NCI-H460 (cell line): ENCODE data around the gene BBS2. TPM values are rescaled to one million over a fixed set of nuclear protein-coding genes. Genes with fewer than 3 reads are reported as not detected.
A peak's percentile ranks its signal among the peaks of the same experiment; 100 is the strongest.

ENCODE experiments used
- DNase-seq: peaks from one replicate; pipeline ENCODE4 v3.0.0-alpha.2; 2016; ENCODE audit warnings: low read depth; ENCODE audit errors: extremely low read depth
- total RNA-seq: library from RNA; depleted of rRNA; stranded (reverse); fragments of >200 nt; shearing (Covaris generic); gene quantifications from 2 replicates; pipeline ENCODE4 v1.2.3, GENCODE V29; 2014

BBS2 gene
- total RNA-seq, 1 experiment from 2014 or later: 75.3 TPM

DNA sequence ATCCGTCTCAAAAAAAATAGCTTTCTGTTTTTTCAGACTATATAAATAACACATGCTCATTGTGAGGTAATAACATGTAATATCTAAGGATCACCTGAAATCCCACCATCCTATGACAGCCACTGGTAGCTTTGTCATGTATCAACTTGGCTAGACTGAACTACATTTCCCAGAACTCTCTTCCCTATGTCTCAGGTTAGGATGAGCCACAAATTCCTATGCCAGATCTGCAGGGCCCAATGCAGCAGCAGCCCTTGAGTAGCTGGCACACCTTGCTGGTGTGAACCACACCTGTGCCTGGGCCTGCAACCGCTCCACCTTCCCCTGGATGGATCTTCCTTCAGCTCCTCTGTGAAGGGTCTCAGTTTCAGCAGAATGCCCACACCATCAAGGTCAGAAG, 40.4 kb downstream of the BBS2 start:
- DNase-seq: no peak

DNA sequence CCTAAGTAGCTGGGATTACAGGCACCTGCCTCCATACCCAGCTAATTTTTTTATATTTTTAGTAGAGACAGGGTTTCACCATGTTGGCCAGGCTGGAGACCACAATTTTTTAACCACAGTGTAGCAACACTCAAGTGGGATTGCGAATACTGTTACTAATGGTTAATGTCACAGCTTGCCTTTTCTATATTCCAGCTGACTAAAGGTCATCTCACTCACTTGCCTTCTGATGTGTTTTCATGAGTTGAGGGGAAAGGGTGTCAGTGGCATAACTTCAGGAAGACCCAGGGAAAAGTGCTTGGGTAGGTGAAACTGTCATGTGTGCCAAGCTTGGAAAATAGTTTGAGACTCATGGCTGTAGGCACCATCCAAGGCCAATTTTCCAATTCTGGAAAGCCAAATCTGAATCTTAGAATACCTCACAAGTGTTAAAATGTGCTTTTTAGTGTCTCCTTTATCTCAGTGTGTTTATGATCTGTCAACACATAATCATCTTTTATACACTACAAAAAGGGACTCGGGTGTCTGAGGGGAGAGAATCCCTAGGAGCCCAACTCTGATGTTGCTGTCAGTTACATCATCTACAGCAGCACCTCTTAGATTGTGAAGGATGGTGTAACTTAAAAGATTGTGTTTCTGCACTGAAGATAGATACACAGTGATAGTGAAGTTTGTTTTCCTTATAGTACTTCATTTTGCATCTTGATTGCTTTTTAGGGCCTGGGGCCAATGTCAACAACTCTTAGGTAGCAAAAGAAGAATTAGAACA, 41.4 kb downstream of the BBS2 start:
- DNase-seq: no peak

DNA sequence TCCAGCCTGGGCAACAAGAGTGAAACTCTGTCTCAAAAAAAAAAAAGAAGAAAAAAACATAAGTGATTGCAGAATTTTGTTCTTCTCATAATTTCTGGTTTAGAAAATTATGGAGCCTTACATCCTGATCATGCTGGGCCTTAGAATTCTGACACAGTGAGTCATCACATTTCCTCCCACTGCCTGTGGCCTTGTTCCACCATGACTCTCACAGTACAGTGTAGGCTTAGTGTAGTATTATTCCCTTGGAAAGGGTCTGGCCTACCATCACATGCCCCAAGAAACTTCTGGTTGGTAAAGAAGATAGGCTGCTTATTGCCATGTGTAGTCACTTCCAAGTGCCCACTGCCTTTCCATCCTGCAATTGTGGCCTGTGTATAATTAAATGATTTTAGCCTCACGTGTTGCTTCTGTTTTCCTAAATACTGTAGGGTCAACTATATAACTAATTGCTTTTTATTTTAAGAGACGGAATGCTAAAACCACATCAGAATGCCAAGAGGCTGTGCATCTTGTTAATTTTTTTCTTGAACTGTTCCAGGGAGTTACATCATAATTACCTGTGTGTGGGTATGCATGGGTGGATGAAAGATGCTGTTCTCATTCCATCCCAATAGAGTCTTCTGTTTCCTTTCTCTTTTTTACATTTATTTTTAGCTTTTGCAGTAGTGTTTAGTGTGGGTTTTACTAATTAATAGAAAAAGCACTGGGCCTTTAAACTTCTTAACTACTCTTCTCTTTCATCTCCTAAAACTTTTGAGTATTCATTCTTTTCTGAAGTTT, 42.5 kb downstream of the BBS2 start:
- peak; percentile 20 for DNase-seq

DNA sequence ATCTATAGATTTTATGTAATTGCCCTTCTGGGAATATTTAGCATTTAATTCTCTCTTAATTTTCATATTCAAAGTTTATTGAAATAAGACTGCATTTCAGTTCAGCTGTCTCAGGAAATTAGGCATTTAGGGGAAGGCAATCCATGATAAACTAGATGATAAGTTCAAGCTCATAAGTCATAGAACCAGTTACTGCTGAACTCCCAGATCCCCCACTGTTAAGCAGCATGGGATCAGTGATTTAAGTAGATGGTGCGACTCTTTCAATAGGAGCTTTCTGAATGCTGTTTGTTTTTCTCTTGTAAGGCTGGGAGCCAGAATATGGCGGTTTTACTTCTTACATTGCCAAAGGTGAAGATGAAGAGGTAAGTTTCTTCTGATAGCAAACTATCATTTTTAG, 44.6 kb downstream of the BBS2 start:
- DNase-seq: no peak

DNA sequence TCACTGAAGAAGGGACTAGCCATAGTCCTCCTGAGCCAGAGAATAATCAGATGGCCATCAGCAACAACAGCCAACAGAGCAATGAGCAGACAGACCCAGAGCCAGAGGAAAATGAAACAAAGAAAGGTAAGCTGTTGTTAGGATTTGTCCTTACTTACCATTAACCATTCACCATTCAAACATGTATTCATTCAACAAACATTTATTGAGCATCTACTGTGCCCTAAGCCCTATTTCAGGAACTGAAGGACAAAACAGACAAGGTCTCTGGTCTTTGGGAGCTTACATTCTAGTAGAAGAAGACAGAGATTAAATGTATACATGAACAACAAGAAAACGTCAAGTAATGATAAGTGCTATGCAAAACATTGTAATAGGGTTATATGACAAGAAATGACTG, 49.2 kb downstream of the BBS2 start:
- DNase-seq: no peak

DNA sequence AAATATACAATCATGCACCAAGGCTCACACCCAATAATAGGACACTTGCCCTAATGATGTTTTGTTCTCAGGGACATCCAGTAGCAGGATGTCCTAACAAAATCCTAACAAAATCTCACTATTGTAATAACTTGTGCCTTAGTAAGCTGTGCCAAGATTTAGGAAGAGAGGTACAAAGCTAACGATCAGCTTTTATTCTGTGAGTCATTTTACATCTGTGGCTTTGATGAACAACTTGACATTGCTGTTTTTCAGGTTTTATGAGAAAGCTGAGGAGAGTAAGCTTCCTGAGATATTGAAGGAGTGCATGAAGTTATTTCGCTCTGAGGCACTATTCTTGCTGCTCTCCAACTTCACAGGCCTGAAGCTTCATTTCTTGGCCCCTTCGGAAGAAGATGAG, 49.6 kb downstream of the BBS2 start:
- no peak for DNase-seq

DNA sequence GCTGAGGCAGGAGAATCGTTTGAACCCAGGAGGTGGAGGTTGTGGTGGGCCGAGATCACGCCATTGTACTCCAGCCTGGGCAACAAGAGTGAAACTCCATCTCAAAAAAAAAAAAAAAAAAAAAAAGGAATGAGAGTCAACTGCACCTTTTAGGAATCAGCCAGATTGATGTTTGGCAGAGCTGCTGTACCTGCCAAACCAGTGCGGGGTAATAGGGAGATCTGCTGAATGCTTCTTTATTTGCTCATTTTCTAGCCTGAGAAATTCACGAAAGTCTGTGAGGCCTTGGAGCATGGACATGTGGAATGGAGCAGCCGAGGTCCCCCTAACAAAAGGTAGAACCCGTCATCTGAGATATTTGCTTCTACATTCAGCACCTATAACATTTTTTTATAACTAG, 50.1 kb downstream of the BBS2 start:
- no peak for DNase-seq

DNA sequence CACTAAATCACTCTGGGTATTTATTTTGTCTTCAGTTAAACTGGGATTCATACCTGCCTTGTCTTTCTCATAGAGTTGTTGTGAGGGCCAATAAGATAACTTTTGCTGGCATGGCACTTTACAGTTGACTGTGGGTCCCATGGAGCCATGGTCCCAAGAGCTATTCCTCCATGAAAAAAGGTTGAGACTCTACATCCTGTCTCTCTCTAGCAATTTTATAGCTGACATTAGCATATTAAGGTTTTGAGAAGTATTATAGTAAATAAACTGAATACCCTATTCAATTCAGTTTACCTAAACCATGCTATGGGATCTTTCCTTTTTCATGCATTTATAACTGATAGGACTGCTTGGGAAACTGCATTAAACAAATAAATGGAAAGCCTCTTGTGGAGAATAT, 51.0 kb downstream of the BBS2 start:
- no peak for DNase-seq

DNA sequence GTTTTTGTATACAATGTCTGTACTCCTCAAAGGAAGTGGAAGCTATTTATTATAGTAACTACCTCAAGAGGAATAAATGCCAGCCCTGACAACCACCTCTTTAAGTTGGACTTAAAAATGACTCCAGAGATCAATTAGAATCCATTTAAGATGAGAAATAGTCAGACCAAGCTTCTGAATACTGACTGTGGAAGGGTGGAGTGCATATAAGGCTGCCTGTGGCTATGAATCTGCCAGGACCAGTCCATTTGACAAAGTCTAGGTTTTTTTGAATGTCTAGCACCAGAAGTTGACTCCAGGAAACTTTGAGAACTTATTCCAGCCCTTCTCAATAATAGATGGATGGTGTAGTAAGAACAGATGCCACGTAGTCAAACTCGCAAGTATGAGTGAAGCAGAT, 53.5 kb downstream of the BBS2 start:
- no peak for DNase-seq

DNA sequence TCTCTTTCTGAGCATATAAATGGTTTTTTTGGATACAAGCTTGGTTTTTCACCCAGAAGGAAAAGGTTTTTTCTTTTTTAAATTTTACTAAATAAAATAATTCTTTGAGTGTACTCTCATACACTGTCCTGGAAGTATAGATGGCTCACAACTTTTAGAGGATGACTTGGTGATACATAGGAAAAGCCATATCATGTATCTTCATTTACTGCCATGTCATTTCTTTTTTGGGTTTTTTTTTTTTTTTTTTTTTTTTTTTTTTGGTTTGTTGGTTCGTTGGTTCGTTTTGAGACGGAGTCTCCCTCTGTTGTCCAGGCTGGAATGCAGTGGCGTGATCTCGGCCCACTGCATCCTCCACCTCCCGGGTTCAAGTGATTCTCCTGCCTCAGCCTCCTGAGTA, 56.7 kb downstream of the BBS2 start:
- no peak for DNase-seq

DNA sequence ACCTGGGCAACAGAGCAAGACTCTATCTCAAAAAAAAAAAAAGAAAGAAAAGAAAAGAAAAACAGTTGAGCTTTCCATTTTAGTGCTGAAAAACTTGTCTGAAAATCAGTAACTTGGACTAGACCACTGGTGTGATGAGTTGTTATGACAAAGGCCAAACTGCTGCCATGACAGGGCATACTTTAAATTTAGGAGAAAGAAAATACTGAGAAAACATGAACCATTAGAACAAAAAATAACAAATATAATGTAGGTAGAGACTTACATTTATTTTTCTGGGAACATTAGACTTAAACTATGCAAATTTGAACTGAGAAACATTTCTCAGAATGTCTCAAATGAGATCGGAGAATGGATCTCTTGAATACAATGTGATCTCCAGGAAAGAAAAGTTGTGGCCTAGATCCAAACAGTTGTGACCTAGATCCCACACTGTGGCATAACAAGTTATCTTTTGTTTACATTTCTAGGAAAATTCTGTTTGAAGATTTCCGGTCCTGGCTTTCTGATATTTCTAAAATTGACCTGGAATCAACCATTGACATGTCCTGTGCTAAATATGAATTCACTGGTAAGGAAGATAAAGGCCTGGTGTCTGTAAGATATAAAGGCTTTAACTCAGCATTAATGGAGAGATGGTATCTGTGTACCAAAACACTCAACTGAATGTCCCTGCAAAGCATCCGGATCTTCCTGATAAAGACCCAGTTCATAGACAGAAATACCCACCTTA, 57.6 kb downstream of the BBS2 start:
- no peak for DNase-seq

DNA sequence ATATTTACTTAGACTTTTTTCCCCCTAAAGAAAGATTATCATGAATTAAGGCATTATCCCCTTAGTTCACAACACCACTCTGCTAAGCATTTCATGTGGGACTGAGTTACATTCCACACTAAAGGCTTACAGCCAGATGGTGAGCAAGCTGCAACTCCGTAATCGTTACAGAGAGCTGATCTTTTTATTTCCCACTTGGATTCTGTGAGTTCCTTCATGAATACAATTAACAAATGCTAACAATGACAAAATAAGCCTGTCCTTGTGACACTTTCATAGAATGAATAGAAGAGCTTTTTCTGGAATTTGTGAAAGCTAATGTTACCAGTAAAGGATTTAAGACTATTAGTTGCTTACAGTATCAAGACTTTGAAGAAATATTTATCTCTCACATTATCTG, 59.7 kb downstream of the BBS2 start:
- DNase-seq: no peak

DNA sequence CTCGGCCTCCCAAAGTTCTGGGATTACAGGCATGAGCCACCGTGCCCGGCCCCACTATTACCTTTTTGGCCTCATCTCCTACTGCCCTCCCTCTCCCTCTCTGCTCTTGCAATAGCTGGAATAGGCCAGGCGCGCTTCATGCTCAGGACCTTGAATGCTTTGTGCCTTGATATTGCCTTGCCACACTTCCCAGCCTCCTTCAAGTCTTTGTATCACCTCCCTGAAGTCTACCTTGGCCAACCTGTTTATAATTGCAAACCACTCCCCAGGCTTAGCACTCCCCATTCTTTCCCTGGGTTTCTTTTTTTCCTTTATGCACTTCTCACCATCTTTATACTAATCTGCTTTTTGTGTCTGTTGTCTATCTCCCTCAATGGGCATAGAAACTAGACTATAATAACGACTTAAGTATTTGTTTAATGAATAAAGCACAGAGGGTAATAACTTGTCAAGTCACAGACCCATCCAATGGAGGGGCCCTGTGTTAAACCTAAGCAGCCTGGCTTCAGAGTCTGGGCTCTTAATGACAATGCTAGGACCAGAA, 61.8 kb downstream of the BBS2 start:
- no peak for DNase-seq

DNA sequence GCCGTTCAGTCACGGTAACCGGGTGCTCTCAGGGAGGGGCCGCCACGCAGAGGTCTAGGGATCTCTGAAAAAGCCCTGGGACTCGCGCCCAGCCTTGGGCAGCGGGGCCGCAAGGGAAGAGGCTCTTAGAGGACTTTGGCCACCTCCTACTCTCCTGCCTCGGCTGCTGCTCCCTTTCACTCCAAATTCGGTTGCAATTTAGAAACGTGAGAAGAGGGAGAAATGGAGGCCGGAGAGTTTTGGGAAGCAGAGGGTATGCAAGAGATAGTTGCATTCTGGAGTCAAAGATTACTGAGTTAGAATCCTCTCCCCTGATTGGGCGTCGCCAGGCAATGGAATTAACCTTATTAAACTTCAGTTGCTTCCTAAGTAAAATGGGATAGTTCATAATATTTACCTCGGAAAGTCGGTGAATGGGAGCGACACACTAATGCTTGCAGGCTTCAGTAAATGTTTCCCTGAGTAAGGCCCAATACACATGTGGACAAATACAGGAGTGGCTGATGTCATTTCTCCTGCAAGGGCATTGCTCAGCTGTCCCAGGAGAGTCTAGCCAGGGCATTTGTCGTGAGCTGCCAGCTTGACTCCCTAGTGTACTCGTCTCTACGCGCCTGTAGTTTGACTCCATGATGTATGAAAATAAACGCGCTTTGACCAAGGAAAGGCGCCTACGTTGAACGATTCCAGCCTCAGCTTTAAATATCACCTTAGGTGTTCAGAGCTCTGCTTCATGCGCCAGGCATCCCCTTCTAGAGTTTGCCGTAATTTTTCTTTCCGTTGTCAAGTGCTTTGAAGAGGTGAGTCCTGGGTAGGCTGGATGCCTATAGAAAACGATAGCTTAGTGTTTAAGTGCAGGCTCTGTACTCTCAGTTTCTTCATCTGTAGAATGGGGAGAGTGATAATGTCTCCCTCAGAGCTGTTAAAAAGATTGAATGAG, 67.8 kb downstream of the BBS2 start:
- DNase-seq: peak; percentile 30

DNA sequence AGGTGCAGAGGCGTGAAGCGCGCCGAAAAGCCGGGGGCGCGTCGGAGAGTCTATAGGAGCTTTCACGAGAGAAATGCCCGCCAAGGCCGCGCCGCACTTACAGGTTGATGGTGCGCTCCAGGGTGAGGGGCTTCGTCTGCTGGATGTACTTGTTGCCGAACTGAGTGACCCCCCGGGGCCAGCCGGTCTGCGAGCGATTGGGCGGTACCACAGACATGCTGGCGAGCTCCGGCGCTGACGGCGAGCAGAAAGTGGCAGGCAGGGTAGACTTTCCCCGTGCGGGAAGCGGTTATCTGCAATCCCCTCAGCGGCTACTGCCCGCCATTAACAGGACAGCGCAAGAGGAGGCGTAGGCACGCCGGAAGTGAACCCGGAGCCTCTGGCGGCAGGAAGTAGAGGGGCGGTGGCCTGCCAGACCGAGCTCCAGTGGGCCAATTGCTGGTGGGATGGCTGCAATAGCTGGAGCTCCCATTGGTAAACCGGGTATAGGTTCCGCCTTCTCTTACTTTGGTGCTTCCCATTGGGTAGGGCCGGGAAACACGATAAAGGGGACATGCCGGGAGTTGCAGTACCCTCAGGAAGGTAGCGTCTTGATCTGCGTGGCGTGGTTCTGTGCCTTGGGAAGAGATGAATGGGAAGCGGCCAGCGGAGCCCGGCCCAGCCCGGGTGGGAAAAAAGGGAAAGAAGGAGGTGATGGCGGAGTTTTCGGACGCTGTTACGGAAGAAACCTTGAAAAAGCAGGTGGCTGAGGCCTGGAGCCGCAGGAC, 68.7 kb downstream of the BBS2 start, which contains the start of the genes NUDT21 and OGFOD1:
Gene NUDT21, minus strand, starts transcription at position 347 of the 767 bp plus-strand sequence. Its CDS starts 130 bp downstream, at position 217.
Gene OGFOD1, plus strand, starts transcription at position 569 of the 767 bp plus-strand sequence. Its CDS starts 59 bp downstream, at position 628.
- peak; percentile 99 for DNase-seq

DNA sequence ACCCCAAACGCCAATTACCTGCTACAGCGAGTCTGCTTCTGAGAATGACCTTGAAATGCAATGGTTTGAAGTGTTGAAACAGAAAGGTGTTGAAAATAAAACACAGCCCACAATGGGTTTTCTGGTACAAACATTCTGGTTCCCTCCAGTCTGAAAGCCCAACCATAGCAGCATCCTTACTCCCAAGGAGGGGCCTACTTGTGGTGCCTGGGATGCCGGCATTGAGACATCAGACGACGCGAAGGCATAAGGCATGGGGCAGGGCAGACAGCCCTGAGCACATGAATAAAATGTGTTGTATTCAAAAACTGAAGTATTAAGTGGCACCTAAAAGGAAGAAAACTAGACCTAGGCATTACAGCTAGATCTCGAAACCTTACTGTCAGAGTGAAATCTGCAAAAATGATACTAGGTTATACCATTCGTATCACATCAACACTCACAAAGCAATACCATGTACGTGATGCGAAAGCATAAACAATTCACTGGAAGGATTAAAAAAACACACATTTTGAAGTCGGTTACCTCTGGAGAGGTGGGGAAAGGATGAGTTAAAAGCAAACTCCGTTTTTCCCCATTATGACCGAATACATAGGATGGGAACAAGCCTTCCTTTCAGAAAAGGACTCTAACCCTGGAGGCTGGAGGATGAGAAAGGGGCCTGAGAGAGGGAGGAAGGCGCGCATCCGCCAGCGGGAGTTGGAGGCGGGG, 69.4 kb downstream of the BBS2 start:
- DNase-seq: no peak

DNA sequence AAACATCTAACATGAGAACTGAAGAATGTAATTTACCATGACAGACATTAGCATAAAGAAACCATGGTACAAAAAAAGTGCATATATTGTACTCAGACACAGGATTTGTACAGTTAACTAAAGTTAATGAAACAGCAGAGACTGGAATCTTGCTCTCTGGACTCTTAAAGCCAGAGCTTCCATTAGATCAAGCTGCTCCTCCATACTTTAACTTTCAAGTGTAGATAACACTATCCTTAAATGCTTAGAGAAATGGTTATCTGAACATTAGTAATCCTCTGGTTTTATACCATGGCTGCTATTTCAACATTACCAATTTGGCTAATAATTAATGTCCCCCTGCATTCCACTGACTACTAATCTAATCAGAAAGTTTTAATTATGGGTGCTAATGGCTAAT, 71.8 kb downstream of the BBS2 start:
- DNase-seq: no peak

DNA sequence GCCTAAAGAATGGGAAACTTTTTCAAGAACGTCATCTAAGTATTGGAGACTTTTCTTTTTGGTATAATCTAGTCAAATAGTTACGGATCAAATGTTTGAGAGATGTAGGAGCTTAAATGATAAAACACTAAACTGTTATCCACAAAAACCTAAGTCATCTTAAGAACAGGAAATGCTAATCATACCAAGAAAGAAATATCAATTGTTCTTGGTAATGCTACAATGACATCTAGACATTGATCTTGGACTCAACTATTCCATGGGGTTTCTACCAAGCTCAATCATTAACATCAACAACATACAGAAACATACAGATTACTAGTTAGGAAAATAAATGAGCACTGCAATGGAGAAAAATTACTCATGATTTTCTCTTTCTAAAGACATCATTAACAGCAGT, 72.5 kb downstream of the BBS2 start:
- no peak for DNase-seq

DNA sequence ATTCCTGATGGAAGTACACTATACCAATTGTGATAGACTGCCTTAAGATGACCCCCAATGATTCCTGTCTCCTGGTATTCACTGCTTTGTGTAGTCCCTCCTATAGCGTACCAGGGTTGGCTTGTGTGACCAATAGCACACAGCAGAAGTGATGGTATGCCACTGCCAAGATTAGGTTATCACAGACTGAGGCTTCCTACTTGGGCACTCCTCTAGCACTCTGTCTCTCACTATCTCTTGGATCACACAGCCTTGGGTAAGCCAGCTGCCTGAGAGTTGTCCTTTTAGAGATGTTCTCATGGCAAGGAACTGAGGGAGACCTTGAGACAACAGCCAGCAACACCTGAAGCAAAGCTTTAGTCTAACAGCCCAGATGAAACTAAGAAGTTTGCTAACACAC, 81.8 kb downstream of the BBS2 start:
- no peak for DNase-seq
